HG03066 (cell line): ENCODE measurements around the gene ARHGAP8.

Source experiments
- ATAC-seq: cut with Tn5 transposase; IDR thresholded peaks from one replicate; pipeline ENCODE4 v1.9.1; 2021; ENCODE audit warnings: low read depth; ENCODE audit not compliant: unreplicated experiment

The ARHGAP8 gene

DNA sequence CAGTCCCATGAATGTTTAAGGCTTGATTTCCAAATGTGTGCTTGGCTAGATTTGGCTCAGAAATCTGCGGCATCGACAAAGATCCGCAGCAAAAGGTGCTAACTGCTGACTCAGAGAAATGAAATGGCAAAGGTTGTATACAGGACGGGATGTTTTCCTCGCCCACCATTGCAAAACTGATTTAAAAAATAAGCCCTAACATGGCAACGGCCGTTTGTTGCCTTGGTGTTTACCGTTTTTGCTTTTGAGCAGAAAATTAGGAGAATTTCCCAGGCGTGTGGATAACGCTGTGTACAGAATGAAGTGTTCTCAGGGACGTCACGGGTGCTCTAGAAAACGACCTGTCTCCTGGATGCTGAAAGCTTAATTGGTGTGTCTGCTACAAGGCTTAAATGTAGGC lies 70.2 kb downstream of the ARHGAP8 start:
- no peak for ATAC-seq

DNA sequence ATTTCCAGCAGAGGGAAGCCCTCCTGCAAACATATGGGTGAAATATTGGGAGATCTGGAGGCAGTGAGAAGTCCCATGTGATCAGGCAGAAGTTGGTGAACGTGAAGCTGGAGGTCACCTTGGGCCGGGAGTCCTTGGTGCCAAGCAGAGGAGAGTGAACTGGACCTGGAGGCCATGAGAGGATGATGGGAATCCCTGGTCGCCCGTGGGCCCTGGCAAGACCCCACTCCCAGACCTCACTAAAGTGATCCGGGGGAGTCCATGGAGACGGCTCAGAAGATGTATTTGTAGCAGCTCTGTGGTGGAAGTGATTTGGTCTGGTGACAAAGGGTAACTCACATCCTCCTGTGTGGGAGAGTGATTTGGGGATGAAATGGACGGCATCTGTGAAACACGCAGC lies 71.0 kb downstream of the ARHGAP8 start:
- no peak for ATAC-seq

- ATAC-seq = no peak
These were observed 71.4 kb downstream of the ARHGAP8 start for GRCh38 chr22:44823806-44824205.

DNA sequence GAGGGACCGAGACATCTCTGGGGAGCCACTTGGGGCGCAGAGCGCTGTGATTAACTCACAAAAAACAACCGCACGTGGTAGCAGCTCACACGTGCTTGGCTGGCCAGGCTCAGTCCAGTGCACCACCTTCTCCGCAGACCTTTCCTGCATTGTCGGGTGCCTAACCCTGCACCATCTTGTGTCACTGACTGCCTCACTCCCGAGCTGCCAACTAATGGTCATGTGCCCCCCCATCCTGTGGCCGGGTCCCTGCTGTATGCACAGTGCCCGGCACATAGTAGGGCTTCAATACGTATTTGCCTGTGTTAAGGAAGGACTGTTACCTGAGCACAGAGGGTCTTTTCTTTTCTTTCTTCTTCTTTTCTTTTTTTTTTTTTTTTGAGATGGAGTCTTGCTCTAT lies 71.9 kb downstream of the ARHGAP8 start:
- no peak for ATAC-seq

DNA sequence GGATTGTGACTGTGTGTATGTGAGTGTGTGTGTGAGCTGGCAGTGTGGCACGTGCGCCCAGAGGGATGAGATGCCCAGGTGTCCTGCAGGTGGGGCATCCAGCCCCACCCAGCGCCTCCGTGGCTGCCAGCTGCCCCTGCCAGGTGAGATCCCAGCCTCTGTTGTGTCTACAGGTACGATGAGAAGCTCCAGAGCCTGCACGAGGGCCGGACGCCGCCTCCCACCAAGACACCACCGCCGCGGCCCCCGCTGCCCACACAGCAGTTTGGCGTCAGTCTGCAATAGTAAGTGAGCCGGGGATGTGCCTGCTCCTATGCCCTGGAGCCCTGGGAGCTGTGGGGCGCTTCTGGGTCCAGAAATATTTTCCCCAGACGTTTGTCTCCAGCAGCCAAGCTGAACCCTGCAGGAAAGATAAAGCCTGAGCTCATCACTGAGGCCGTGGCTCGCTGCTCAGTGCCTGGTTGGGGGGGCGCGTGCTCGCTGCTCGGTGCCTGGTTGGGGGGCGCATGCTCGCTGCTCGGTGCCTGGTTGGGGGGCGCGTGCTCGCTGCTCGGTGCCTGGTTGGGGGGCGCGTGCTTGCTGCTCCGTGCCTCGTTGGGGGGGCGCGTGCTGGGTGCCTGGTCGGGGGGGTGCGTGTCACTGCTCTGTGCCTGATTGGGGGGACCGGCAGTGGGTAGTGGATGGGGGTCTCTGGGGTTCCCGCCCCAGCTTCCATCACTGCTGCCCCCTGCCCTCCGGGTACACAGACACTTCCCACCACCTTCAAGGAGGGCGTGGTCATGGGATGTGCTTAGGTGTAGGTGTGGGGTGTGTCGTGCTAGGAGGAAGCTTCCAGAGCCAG lies 73.2 kb downstream of the ARHGAP8 start:
- ATAC-seq = no peak

- no peak for ATAC-seq
These were observed 75.4 kb downstream of the ARHGAP8 start for GRCh38 chr22:44827666-44828190.

GRCh38 chr22:44828193-44828592 lies 75.8 kb downstream of the ARHGAP8 start:
- no peak for ATAC-seq

- no peak for ATAC-seq
These were observed 79.5 kb downstream of the ARHGAP8 start for GRCh38 chr22:44831885-44832284.

DNA sequence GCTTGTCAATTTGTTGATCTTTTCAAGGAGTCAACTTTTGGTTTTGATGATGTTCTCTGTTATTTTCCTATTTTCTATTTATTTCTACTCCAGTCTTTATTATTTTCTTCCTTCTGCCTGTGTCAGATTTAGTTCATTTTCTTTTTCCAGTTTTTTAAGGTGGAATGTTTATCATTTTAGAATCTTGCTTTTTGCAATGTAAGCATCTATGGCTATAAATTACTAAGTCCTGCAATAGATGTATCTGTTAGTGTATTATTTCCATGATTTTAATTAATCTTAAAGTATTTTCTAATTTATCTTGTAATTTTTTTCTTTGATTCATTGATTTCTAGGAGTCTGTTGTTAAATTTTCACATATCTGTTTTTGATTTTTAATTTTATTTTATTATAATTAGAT lies 81.7 kb downstream of the ARHGAP8 start:
- no peak for ATAC-seq

DNA sequence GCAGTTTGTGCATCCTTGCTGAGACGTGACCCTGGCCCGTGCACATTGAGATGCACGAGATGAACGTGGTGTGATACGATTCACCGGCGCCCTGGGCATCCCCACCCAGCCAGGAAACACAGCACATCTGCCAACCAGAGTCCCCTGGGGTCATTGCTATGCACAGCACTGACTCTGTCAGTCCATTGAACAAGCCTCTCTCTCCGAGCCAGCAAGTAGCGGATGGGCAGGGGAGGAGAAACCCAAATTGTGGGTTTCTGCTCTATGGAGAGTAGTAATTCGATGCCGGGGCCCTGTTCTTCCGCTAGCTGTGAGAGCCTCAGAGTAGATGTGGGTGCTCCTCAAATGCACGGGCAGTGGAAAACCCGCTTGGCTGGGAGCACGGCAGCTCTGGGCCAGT lies 85.1 kb downstream of the ARHGAP8 start:
- no peak for ATAC-seq

GRCh38 chr22:44838316-44839016 lies 86.1 kb downstream of the ARHGAP8 start:
- no peak for ATAC-seq

- no peak for ATAC-seq
These were observed 86.7 kb downstream of the ARHGAP8 start for GRCh38 chr22:44839061-44839460.

GRCh38 chr22:44839721-44840120 lies 87.3 kb downstream of the ARHGAP8 start:
- ATAC-seq = no peak

- no peak for ATAC-seq
These were observed 88.4 kb downstream of the ARHGAP8 start for GRCh38 chr22:44840611-44841322.

GRCh38 chr22:44842417-44842816 lies 90.0 kb downstream of the ARHGAP8 start:
- no peak for ATAC-seq

GRCh38 chr22:44845191-44845590 lies 92.8 kb downstream of the ARHGAP8 start:
- no peak for ATAC-seq

DNA sequence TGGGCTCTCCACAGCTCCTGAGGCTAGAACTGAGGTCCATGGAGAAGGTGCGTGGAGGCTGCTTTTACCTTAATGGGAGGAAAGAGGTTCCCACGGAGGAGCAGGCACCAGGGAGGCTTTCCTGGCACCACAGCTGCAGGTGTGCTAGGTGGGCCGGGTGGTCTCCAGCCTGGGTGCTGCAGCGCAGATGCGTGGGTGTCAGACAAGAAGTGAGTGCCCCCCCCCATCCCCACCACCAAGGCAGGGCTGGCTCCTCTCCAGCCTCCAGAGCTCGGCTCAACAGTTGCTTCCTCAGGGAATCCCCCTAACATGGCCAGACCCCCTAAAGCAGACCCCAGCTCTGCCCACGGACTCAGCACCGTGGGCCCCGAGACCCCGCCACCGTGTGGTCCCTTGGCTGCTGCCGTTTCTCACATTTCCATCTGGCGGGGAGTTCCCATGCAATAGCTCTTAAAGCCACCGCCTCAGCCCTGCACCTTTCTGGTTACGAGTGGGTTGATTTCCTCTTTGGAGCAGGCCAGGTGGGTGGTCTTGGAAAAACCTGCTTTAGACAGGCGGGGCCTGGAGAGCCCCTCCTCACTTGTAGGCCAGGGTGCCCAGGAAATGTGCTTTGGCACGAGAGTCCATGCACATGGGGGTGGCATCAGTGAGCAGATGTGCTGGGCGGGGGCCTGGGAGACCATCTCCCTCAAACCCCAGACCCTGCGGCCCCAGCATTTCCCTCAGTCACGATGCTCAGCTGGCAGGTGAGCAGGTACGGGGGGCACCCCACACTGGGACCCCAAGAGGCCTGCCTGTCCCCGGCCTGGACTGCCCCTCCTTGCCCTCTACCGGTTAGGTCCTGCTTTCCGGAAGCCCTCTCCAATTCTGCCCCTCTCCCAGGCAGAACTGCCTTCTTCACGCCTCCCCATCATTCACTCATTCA lies 93.7 kb downstream of the ARHGAP8 start:
- no peak for ATAC-seq

DNA sequence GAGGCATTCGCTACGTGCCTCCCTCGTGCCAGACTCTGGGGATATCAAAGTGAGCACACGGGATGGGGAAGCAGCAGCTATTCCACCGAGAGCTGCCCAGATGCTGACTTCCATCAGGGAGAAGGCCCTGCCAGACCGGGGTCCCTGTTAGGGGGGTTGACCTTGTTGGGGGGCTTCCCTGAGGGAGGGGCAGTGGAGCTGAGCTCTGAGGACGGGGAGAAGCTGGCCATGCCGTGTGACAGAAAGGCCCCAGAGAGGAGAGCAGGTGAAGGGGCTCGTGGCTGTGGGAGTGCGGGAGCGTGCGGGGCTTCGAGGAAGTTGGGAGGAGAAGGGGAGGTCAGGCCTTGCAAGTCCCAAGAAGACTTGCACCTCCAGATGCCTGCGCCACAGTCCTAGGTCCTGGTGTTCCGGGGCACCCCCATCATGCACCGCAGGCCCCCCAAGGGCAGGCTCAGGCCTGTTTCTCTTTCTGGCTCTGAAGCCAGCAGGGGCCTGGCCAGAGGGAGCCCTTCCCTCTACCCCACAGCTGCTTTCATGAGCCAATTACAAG lies 94.4 kb downstream of the ARHGAP8 start:
- no peak for ATAC-seq

GRCh38 chr22:44847380-44847779 lies 95.0 kb downstream of the ARHGAP8 start:
- ATAC-seq = no peak

- ATAC-seq = no peak
These were observed 95.5 kb downstream of the ARHGAP8 start for GRCh38 chr22:44847892-44848291.
